Activated CD4-positive, alpha-beta T cell treated with anti-CD3 and anti-CD28 coated beads, Interleukin-2, amount 10 ng/mL, durations not matched to agents 7 days and 5 days (primary cell): ENCODE measurements around the gene AP4S1. TPM values are rescaled to one million over a fixed set of nuclear protein-coding genes. Genes with fewer than 3 reads are reported as not detected.
"Not testable (repeated sequence)": the region's sequence is repeated elsewhere in the genome, so short reads cannot be mapped to it uniquely, and the experiment has no call there.

Source experiments
- CTCF ChIA-PET: fragments of 350-600 bp; sonication (Branson Sonifier 250); formaldehyde crosslinking; loops from one replicate; lab custom pipeline; 2021; ENCODE audit warnings: antibody characterized with exemption; lab: Charles Lee
- POLR2A ChIA-PET: fragments of 350-600 bp; sonication (Branson Sonifier 250); formaldehyde crosslinking; loops from one replicate; lab custom pipeline; 2021; ENCODE audit warnings: antibody characterized with exemption; lab: Charles Lee
- DNase-seq: peaks from one replicate; pipeline ENCODE4 v3.0.0-alpha.2; 2020
- H3K27ac Mint-ChIP-seq: one replicate; pipeline ENCODE4 v1.8.0; 2021; ENCODE audit warnings: mild to moderate bottlenecking, moderate library complexity, mixed read lengths
- H3K27me3 Mint-ChIP-seq: one replicate; pipeline ENCODE4 v1.8.0; 2021; ENCODE audit warnings: mixed read lengths
- H3K36me3 Mint-ChIP-seq: one replicate; pipeline ENCODE4 v1.8.0; 2021; ENCODE audit warnings: low read depth, mixed read lengths
- H3K4me1 Mint-ChIP-seq: one replicate; pipeline ENCODE4 v1.8.0; 2021; ENCODE audit warnings: mixed read lengths
- H3K4me3 Mint-ChIP-seq: one replicate; pipeline ENCODE4 v1.8.0; 2021; ENCODE audit warnings: mild to moderate bottlenecking, moderate library complexity, mixed read lengths
- H3K9me3 Mint-ChIP-seq: one replicate; pipeline ENCODE4 v1.8.0; 2021; ENCODE audit warnings: mixed read lengths
- total RNA-seq, 2 experiments: library from RNA; stranded (reverse); gene quantifications; one replicate each; pipeline ENCODE4 v1.2.3, GENCODE V29; 2021

The AP4S1 gene
- total RNA-seq, 2 experiments from 2014 or later = 5.1 to 6.4 TPM

DNA sequence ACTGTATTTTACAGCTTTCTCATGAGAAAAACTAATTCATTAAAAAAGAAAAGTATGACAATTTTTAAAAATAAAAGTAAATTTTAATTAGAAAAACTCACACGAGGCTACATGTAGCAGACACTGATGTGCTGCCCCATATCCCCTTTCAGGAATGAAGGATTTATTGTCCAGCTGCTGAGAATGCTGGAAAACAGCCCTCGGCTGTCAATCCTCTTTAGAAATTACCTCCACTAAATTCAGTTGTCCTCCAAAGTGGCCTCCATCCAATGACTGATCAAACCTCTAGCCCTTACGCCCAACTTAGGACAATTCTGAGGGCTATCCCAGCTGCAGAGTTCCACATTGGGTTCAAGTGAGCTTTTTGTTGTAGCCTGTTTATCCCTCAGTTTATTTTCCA is 29.8 kb upstream of the AP4S1 start:
- no peak for DNase-seq
- H3K4me3 Mint-ChIP-seq = no peak overlapping the region
- H3K27me3 Mint-ChIP-seq = no peaks in the 10 kb centered on the region
- ChIA-PET CTCF (interaction anchor here (0.6 to 1.2 kb wide), 4 partner anchors 10 to 382 kb away, joined by 3 to 5 read pairs (median 4); no protein-coding TSS in a partner anchor), POLR2A (no interaction called here)
- peaks cover 37% of the 10 kb centered on the region for H3K36me3 Mint-ChIP-seq
- H3K4me1 Mint-ChIP-seq = peaks cover 20% of the 10 kb centered on the region
- H3K9me3 Mint-ChIP-seq = peaks cover 21% of the 10 kb centered on the region
- H3K27ac Mint-ChIP-seq = no peak overlapping the region

DNA sequence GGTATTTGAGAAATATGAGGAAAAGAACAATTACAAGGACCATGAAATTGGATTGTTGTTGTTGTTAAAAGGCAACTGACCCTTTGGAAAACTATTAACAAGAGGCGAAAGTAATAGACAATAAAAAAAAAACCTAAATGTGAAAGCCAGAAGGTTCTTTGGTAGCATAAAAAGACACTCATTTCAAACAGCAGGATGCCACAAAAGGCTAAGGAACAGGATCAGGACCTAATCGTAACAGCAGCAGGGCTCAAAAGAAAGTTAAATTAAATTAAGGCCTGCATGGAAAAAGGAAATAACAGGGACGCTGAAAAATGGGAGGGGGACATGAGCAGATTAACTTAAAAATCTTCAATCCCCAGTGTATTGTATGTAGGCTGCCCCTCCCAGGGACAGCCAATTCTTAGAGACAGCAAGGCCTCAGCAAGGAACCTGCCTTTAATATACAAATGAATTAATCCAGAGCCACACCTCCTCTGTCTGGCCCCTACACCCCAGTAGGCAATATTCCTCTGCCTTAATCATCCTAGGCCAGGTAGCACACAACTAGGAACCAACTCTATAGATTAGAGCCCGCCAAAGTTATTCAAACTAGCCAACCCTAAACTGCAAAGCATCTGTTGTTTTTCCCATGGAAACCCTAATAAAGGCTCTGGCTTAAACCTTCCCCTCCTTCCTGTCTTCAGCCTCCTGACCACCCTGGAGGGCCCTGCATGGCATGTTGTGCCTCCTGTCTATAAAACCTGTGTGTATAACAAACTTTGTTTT is 28.4 kb upstream of the AP4S1 start:
- H3K4me3 Mint-ChIP-seq = no peak overlapping the region
- peaks cover 21% of the 10 kb centered on the region for H3K9me3 Mint-ChIP-seq
- POLR2A ChIA-PET = no interaction called here

DNA sequence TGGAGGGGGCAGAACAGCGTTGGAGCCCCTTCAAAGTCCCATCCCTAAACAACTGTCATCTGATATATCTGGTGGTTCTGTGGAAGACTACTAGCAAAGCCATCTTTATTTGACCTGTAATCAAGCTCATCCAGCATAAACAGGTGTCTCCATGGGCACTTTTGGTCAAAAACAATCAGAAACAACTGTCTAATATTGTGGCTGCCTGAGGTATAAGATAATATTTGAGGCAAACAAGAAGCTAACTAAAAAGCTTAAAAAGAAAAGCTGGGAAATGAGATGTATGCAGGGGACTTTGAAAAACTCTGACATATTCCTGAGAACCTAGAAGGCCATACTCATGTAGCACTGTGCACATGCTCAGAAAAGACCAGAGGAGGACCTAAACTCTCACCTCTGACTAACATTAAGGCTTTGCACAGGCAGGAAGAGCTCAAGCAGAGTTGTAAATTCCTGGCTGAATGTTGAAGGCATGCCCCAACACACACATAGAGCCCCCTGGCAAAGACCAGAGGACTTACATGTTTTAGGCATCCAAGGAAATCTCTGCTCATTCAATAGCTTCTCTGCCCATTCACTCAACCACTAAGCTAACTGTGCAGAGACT is 27.2 kb upstream of the AP4S1 start:
- Mint-ChIP-seq H3K27ac (no peak overlapping the region), H3K4me1 (peaks cover 24% of the 10 kb centered on the region), H3K27me3 (no peaks in the 10 kb centered on the region), H3K4me3 (no peak overlapping the region), H3K9me3 (peaks cover 21% of the 10 kb centered on the region), H3K36me3 (peaks cover 48% of the 10 kb centered on the region)
- ChIA-PET POLR2A (no interaction called here), CTCF (interaction anchor here (1.2 kb wide), 1 partner anchor 209 kb away, joined by 4 read pairs; the partner anchor contains the start of gene HECTD1)
- no peak for DNase-seq

More for the DNA sequence above, 28.4 kb upstream of the AP4S1 start:
- H3K27ac Mint-ChIP-seq = no peak overlapping the region
- peaks cover 45% of the 10 kb centered on the region for H3K36me3 Mint-ChIP-seq
- CTCF ChIA-PET = no interaction called here
- no peaks in the 10 kb centered on the region for H3K27me3 Mint-ChIP-seq
- peaks cover 21% of the 10 kb centered on the region for H3K4me1 Mint-ChIP-seq
- no peak for DNase-seq

DNA sequence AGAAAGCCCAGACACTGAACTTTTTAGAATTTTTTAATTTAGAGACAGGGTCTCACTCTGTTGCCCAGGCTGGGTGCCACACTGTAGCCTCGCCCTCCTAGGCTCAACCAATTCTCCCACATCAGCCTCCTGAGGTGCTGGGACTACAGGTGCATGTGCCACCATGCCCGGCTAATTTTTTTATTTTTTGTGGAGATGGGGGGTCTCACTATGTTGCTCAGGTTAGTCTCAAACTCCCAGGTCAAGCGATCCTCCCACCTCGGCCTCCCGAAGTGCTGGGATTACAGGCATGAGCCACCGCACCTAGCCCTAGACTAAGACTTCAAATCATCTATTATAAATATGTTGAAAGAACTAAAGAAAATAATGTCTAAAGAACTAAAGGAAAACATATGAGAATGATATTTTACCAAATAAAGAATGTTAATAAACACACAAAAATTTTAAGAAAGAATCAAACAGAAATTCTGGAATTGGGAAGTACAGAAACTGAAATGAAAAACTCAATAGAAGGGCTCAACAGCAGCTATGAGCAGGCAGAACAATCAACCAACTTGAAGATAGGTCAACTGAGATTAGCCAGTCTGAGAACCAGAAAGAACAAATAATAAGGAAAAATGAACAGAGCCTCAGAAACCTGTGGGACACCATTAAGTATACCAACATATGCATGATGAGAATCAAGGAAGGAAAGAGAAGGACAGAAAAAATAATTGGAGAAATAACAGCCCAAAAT is 26.2 kb upstream of the AP4S1 start:
- H3K9me3 Mint-ChIP-seq = peaks cover 21% of the 10 kb centered on the region
- H3K27ac Mint-ChIP-seq = no peak overlapping the region
- no peaks in the 10 kb centered on the region for H3K27me3 Mint-ChIP-seq
- POLR2A ChIA-PET = no interaction called here
- peaks cover 51% of the 10 kb centered on the region for H3K36me3 Mint-ChIP-seq
- DNase-seq = no peak
- peaks cover 27% of the 10 kb centered on the region for H3K4me1 Mint-ChIP-seq
- no peak overlapping the region for H3K4me3 Mint-ChIP-seq
- CTCF ChIA-PET = interaction anchor here (1.2 kb wide), 1 partner anchor 208 kb away, joined by 4 read pairs; the partner anchor contains the start of gene HECTD1

DNA sequence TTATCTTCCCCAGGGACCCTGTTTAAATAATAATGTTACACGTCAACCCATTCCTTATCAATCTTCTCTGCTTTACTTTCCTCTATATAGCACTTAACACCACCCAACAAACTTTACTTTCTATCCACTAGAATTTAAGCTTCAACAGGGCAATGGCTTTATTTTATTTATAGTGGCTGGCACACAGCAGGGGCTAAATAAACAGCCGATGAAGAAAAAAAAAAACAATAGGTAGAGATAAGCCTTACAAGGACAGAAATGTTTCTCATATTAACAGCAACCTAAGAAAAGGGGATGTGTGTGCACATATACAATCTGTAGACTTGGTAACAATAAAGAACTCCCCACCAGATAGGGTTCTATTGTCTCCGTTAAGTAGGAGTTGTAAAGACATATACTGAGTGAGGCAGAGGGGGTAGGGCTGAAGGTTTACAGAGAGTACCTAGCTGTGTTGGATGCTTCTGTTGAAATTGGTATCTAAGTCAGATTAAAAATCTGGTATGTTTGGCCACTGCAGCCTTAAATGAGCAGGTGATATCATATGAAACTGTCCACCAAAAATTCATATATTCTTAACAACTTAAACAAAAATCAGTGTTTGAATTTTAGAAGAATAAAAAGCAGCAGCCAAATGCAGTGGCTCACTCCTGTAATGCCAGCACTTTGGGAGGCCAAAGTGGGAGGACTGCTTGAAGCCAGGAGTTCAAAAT is 24.7 kb upstream of the AP4S1 start:
- CTCF ChIA-PET = no interaction called here
- no peak for DNase-seq
- POLR2A ChIA-PET = no interaction called here
- Mint-ChIP-seq H3K27me3 (no peaks in the 10 kb centered on the region), H3K27ac (no peak overlapping the region), H3K4me3 (no peak overlapping the region), H3K36me3 (peaks cover 55% of the 10 kb centered on the region), H3K4me1 (peaks cover 18% of the 10 kb centered on the region), H3K9me3 (peaks cover 21% of the 10 kb centered on the region)

DNA sequence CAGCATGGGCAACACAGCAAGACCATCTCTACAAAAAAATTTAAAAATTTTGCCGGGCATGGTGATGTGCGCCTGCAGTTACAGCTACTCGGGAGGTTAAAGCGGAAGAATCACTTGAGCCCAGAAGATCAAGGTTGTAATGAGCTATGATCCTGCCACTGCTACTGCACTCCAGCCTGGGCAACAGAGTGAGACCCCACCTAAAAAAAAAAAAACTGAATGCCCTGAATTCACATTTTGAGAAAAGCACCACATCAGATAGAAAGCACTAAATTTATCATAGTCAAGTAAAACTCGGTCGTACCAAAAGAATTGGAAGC is 24.1 kb upstream of the AP4S1 start:
- Mint-ChIP-seq H3K27ac (no peak overlapping the region), H3K27me3 (no peaks in the 10 kb centered on the region), H3K4me3 (no peak overlapping the region), H3K36me3 (peaks cover 55% of the 10 kb centered on the region), H3K9me3 (peaks cover 21% of the 10 kb centered on the region), H3K4me1 (peaks cover 15% of the 10 kb centered on the region)
- no peak for DNase-seq
- CTCF ChIA-PET = no interaction called here
- POLR2A ChIA-PET = no interaction called here

DNA sequence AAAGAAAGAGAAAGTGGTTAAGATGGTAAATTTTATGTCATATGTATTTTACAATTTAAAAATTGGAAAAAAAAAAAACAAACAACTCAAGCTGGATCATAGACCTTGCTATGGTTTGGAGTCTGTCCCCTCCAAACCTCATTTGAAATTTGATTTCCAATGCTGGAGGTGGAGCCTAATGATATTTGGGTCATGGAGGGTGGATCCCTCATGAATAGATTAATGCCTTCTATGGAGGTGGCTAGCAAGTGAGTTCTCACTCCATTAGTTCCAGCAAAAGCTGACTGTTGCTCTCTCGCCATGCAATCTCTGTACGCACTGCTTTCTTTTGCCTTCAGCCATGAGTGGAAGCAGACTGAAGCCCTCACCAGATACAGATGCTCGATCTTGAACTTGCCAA is 22.2 kb upstream of the AP4S1 start:
- ChIA-PET CTCF (interaction anchor here (0.6 to 1.1 kb wide), 3 partner anchors 15 to 320 kb away, joined by 3 to 5 read pairs (median 3); no protein-coding TSS in a partner anchor), POLR2A (no interaction called here)
- H3K36me3 Mint-ChIP-seq = peaks cover 46% of the 10 kb centered on the region
- H3K4me1 Mint-ChIP-seq = peaks cover 9% of the 10 kb centered on the region
- H3K4me3 Mint-ChIP-seq = no peak overlapping the region
- H3K27me3 Mint-ChIP-seq = no peaks in the 10 kb centered on the region
- peaks cover 10% of the 10 kb centered on the region for H3K9me3 Mint-ChIP-seq
- H3K27ac Mint-ChIP-seq = no peak overlapping the region
- no peak for DNase-seq

DNA sequence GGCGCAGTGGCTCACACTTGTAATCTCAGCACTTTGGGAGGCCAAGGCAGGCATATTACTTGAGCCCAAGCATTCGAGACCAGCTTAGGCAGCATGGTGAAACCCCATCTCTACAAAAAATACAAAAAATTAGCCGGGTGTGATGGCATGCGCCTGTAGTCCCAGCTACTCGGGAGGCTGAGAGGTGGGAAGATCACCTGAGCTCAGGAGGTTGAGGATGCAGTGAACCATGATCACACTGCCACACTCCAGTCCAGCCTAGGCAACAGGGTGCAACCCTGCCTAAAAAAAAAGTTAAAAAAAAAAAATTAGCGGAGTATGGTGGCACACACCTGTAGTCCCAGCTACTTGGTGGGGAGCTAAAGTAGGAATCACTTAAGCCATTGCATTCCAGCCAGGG is 21.4 kb upstream of the AP4S1 start:
- CTCF ChIA-PET = interaction anchor here (0.6 to 1.1 kb wide), 2 partner anchors 14 to 237 kb away, joined by 3 to 4 read pairs; no protein-coding TSS in a partner anchor
- H3K4me1 Mint-ChIP-seq, DNase-seq, H3K27me3 Mint-ChIP-seq, H3K27ac Mint-ChIP-seq, POLR2A ChIA-PET, H3K4me3 Mint-ChIP-seq, H3K9me3 Mint-ChIP-seq: not testable (repeated sequence)
- H3K36me3 Mint-ChIP-seq = peaks cover 40% of the 10 kb centered on the region

DNA sequence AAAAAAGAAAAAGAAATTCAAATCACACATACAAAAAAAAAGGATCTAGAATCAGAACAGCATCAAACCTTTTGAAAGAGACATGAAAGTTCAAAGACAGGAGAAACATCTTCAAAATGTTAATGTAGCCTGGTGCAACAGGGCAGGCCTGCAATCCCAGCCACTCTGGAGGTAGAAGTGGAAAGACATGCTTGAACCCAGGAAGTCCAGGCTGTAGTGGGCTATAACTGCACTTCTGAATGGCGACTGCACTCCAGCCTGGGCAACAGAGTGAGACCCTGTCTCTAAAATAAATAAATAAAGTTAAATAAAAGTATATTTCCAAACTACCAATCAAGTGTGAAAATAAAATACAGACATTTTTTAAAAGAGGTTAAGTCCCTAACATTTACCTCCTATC is 18.7 kb upstream of the AP4S1 start:
- POLR2A ChIA-PET = no interaction called here

DNA sequence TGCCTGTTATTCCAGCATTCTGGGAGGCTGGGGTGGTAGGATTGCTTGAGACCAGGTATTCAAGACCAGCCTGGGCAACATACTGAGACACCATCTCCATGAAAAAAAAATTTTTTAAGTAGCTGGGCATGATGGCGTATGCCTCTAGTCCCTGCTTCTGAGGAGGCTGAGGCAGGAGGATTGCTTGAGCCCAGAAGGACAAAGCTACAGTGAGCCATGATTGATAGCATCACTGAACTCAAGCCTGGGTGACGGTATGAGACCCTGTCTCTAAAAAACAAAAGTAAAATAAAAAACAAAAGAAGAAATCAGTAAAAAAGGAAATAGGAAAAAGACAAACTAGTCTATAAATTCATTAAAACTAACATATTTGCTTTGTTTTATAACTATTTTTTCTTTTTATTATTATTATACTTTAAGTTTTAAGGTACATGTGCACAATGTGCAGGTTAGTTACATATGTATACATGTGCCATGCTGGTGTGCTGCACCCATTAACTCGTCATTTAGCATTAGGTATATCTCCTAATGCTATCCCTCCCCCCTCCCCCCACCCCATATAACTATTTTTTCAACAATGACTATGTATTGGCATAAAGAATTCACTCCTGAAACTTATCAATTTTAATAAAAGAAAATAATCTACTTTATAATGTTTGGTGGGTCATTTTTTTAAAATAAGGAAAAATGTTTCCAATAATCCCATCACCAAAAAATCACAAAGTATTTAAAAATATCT is 15.4 kb upstream of the AP4S1 start:
- CTCF ChIA-PET = interaction anchor here (0.5 kb wide), 1 partner anchor 367 kb away, joined by 3 read pairs; no protein-coding TSS in a partner anchor
- no peaks in the 10 kb centered on the region for H3K27me3 Mint-ChIP-seq
- POLR2A ChIA-PET = no interaction called here
- no peak overlapping the region for H3K4me3 Mint-ChIP-seq
- DNase-seq = no peak
- no peaks in the 10 kb centered on the region for H3K9me3 Mint-ChIP-seq
- H3K36me3 Mint-ChIP-seq = peaks cover 11% of the 10 kb centered on the region
- peaks cover 5% of the 10 kb centered on the region for H3K4me1 Mint-ChIP-seq
- H3K27ac Mint-ChIP-seq = no peak overlapping the region

More for the DNA sequence above, 18.7 kb upstream of the AP4S1 start:
- Mint-ChIP-seq H3K36me3 (peaks cover 17% of the 10 kb centered on the region), H3K27me3 (no peaks in the 10 kb centered on the region), H3K4me3 (no peak overlapping the region), H3K4me1 (peaks cover 6% of the 10 kb centered on the region), H3K9me3 (no peaks in the 10 kb centered on the region), H3K27ac (no peak overlapping the region)
- CTCF ChIA-PET = no interaction called here
- DNase-seq = no peak

DNA sequence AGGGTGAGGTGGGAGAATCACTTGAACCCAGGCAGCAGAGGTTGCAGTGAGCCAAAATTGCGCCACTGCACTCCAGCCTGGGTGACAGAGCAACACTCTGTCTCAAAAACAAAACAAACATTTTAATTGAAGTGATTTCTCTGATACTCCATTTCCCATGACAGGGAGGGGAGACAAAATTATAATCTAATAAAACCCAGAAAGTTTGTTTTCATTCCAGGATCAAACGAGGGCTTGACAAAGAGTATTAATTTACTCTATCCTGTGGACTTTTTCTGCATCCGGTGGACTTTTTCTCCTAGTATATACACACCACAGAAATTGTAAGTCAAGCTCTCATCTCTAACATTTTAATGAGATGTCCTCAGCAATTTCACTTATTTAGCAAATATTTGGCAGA is 14.5 kb upstream of the AP4S1 start:
- Mint-ChIP-seq H3K27ac (no peak overlapping the region), H3K4me1 (peaks cover 7% of the 10 kb centered on the region), H3K27me3 (no peaks in the 10 kb centered on the region), H3K4me3 (no peak overlapping the region), H3K36me3 (peaks cover 10% of the 10 kb centered on the region), H3K9me3 (no peaks in the 10 kb centered on the region)
- no peak for DNase-seq
- ChIA-PET CTCF (no interaction called here), POLR2A (no interaction called here)

DNA sequence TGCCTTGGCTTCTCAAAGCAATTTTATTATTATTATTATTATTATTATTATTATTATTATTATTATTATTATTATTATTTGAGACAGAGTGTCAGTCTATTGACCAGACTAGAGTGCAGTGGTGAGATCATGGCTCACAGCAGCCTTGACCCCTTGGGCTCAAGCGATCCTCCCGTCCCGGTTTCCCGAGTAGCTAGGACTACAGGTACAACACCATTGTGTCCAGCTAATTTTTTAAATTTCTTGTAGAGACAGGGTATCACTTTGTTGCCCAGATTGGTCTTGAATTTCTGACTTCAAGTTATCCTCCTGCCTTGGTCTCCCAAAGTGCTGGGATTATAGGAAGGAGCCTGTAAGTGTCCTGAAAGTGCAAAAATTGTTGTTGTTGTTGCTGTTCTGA is 11.6 kb upstream of the AP4S1 start:
- POLR2A ChIA-PET = no interaction called here
- DNase-seq = no peak
- Mint-ChIP-seq H3K9me3 (no peaks in the 10 kb centered on the region), H3K27me3 (no peaks in the 10 kb centered on the region), H3K36me3 (peaks cover 8% of the 10 kb centered on the region), H3K4me1 (peaks cover 7% of the 10 kb centered on the region), H3K27ac (no peak overlapping the region), H3K4me3 (no peak overlapping the region)
- CTCF ChIA-PET = interaction anchor here (0.7 kb wide), 1 partner anchor 21 kb away, joined by 3 read pairs; no protein-coding TSS in a partner anchor
